GM21526 (cell line): ENCODE data around the gene DGAT2.
"Not testable (repeated sequence)": the region's sequence is repeated elsewhere in the genome, so short reads cannot be mapped to it uniquely, and the experiment has no call there.

Experiments used
- ATAC-seq: cut with Tn5 transposase; IDR thresholded peaks from one replicate; pipeline ENCODE4 v1.9.1; 2021; ENCODE audit warnings: moderate library complexity; ENCODE audit not compliant: unreplicated experiment, low FRiP score

Gene DGAT2, protein sequence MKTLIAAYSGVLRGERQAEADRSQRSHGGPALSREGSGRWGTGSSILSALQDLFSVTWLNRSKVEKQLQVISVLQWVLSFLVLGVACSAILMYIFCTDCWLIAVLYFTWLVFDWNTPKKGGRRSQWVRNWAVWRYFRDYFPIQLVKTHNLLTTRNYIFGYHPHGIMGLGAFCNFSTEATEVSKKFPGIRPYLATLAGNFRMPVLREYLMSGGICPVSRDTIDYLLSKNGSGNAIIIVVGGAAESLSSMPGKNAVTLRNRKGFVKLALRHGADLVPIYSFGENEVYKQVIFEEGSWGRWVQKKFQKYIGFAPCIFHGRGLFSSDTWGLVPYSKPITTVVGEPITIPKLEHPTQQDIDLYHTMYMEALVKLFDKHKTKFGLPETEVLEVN

DNA sequence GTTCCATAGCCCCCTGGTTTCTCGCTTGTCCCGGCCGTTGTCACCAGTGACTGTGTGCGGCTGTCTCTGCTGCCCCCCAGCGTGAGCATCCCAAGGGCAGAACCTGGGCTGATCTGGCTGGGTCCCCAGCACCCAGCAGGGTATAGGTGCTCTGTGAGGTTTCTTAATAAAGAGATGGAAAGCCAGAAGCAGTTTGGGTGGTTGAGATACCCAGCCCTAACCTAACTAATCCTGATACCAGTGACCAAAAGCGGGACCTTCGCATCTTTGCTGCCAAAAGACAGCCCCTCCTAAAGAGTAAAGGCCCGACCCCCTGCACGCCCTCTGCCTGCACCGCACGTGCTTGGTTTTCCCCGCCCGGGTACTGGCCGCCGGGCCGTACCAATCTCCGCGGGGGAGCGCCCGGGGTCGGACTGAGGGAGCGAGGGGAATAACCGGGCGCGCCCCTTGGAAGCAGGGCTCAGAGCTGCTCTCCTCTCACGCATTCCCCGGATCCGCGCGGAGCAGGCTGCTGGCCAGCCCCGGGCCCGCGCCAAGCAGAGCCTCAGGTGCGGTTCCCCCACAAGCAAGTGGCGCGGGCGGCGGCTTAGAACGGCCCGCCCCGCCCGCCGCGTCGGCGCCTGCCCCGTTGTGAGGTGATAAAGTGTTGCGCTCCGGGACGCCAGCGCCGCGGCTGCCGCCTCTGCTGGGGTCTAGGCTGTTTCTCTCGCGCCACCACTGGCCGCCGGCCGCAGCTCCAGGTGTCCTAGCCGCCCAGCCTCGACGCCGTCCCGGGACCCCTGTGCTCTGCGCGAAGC is at the start of gene DGAT2:
Gene DGAT2 (plus strand): TSS at position 667 of the 797 bp plus-strand sequence. CDS start 214 bp downstream, outside the sequence.
- peak; percentile 59 for ATAC-seq

DNA sequence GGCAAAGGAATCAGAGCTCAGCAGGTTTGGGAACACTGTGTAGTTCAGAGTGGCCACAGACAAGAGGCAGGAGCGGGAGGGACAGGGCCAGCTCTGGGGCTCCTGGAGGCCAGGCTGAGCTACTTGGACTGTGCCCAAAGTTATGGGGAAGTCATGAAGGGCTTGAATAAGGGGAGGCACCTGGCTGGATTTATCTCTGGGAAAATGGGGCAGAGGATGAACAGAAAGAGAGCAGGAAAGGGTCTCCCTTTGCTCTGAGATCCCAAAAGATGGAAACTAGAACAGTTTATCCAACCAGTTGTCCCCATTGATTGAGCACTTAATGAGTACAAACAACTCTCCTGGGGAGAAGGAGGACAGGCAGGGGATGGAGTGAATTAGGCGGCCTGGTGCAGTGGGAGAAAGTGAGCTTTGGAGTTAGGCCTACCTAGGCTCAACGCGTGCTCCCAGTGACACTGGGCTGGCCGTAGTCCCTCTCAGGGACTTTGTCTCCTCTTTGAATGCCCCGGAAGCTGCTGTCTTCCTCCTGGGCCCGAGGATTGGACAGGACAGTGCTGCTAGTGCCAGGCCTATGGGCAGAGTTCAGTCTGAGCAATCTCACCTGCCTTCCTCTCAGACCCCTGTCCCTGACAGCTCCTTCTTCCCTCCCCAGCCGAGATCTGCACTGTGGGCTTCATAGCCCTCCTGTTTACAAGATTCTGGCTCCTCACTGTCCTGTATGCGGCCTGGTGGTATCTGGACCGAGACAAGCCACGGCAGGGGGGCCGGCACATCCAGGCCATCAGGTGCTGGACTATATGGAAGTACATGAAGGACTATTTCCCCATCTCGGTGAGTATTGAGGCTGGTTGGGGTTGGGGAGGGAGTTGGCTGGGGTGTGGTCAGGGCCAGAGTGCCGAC is 49.0 kb upstream of the DGAT2 start:
- ATAC-seq = no peak

DNA sequence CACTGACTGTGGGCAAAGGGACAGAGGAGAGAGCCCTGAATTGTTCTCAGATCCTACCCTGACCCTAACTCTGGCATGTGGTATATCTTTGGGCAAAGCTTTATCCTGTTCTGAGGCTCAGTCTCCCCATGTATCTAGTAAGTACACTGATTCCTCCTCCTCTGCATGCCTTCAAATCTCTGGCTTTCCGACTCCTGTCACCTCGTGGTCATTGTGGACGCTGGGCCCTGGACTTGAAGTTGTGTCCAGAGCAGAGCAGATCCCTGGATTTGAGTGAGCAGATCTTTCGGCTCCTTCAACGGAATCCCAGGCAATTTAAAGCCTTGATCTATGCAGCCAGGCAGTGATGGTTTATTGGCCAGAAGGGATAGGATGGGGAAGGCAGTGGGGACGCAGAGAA is 47.9 kb upstream of the DGAT2 start:
- no peak for ATAC-seq

DNA sequence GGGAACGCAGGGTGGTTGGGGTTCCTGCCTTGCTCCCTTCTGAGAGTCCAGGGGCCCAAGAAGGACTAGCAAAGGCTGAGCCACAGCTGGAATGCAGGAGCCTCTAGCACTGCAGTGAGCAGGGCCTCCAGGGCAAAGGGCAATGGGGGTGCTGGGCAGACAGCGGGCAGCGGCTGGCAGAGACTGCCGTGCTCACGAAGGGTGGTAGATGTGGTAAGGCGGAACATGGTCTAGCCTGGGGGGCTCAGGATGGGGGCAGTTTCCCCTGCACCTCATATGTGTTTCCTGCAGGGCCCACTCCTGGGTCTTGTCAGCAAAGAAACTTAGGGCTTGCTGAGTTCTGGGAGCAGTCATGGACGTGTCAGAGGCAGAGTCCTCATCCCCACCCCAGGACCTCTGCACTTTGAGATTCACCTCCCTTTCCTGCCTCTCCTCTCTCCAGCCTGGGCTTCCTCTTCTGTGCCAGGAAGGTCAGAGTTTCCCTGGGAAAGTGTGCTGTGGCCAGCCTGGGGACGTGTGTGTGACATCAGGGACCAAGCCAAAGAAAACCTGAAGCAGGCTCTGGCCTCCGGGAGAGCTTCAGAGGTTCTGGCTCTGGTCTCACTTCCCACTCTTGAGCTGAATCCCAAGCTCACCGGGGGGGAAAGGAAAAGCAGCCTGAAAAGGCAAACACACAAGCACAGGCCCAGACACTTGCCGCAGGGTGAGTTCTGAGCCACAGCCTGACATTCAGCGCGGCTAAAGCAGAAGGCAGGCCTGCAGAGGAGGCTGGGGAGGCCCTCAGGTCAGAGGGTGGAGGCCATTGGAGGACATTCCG is 46.5 kb upstream of the DGAT2 start:
- no peak for ATAC-seq

DNA sequence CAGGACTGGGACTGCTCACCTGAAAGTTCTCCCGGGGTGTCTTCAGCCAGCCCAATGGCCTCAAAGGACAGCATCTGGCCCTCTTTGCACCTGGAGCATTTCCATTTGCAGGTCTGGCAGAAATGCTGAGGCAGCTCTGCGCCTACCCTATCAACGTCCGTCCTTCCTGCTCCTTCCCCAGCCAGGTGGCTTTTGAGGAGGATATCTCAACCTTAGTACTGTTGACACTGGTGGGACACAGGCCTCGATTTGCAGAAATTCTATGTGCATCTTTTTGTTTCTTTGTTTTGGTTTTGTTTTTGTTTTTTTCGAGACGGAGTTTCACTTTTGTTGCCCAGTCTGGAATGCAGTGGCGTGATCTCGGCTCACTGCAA is 45.9 kb upstream of the DGAT2 start:
- no peak for ATAC-seq

DNA sequence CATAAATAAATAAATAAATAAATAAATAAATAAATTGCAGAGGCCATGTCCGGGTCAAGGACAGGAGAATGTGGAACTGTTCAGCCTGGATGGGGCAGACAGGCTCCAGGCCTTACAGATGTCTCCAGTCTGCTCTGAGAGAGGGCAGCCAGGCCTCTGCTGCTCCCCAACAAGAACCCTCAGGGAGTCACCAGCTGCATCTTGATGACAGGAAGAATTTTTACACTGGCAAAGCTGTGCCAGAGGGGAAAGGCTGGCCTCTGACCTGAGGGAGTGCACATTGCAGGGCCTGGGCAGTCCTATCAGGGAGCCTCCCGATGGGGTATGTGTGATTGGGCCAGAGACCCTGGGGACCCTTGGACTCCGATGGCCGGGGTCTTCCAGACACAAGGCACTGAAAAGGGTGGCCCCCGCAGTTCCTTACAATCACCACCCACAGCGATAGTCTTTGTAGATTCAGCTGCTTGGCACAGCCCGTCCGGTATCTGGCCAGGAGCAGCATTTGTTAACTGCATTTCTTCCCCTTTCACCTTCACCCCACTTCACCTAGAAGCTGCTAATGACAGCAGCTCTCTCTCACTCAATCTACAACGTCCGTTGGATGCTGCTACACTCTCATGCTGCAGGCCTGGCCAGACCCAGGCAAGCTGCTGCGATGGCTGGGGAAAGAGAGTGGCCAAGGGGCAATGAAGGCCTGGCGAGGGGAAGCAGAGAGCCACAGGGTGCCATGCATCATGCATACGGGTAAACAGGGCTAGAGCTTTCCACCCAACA is 42.8 kb upstream of the DGAT2 start:
- no peak for ATAC-seq

DNA sequence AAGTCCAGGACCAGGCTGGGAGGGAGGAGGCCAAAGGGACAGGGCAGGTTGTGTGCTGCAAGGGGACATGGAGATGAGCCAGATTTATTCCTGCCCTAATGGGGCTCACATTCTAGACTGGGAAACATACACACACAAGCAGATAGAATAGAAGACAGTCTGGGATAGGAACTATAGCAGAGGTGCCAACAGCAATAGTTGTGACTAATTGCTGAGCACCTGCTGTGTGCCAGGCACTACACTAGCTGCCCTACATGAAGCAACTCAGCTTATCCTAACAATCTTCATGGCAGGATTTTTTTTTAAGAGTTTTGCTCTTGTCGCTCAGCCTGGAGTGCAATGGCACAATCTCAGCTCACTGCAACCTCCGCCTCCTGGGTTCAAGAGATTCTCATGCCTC is 39.6 kb upstream of the DGAT2 start:
- ATAC-seq = no peak

DNA sequence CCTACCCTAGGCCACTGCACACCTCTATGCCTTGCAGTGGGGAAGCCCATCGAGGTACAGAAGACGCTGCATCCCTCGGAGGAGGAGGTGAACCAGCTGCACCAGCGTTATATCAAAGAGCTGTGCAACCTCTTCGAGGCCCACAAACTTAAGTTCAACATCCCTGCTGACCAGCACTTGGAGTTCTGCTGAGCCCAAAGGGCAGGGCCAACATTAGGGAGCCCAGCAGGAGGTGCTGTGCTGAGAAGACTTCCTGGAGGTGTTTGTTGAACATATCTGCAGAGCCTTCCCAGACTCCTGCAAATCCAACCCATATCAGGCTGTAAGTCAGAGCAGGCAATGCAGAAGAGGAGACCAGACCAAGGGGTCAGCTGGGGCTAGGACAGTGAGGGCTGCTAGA is 37.5 kb upstream of the DGAT2 start:
- ATAC-seq = no peak

DNA sequence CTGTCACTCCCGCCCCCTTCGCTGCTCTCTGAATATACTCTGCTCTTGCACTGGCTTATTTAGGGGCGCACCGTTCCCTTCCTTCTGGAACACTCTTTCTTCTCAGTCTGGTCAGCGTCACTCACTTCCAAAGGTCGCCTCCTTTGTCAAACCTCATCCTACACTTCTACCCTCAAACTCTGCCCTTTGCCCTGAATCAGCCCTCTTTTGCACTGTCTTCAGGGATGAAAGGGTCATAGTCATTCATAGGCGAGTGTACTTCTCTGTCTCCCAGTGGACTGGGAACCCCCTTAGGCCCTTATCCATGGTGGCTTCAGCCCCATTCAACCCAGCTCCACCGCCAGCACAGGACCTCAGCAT is 35.5 kb upstream of the DGAT2 start:
- ATAC-seq = no peak

DNA sequence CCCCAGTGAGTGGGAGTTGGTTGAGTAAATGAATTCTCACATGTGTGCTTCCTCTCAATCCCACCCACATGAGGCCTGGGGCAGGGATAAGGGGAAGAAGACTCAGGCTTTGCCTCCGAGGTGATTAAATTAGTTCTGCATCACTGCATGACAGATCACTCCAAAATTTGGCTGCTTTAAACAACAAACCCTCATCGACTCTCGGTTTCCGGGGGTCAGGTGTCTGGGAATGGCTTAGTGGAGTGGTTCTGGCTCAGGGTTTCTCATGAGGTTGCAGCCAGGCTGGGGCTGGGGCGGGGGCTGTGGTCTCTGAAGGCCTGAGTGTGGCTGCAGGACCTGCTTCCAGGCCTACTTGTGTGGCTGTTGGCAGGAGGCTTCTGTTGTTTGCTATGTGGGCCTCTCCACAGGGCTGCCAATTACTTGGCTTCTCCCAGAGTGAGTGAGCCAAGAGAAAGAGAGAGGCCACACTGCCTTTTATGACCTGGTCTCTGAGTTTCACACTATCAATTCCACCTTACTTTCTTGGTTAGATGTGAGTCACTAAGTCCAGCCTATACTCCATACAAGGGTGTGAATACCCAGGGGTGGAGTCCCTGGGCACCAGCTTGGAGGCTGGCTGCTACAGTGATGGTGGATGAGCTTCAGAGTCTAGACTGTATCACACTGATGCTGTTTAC is 35.0 kb upstream of the DGAT2 start:
- ATAC-seq = no peak

DNA sequence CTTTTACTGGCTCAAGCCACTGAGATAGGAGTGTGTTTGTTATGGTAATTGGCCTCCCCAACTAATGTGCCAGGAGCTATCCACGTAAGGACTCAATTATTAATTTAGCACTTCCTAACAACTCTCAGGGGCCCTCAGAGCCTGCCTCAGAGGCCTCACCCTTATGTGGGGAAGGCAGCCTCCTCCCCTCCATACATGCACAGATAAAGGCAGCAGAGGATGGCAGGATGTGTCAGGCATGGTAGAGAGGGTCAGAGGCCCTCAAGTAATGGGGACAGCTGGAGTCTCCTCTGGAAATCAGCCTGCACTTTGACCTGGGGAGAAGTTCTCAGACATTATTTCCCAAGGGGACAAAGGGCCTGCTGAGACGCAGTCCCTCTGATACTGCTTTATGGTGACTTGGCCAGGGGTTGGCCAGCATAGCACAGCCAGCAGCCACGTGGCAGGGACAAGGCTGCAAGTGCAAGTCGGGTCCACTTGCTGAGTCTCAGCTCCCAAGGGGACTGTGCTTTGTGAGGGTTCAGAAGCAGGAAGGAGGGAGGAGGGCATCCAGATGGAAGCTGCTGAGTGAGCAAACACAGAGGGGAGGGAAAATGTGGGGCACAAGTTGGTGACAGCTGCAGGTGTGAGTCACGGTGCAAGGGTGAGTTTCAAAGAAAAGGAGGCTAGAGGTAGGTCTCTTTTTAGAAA is 33.9 kb upstream of the DGAT2 start:
- ATAC-seq = no peak

DNA sequence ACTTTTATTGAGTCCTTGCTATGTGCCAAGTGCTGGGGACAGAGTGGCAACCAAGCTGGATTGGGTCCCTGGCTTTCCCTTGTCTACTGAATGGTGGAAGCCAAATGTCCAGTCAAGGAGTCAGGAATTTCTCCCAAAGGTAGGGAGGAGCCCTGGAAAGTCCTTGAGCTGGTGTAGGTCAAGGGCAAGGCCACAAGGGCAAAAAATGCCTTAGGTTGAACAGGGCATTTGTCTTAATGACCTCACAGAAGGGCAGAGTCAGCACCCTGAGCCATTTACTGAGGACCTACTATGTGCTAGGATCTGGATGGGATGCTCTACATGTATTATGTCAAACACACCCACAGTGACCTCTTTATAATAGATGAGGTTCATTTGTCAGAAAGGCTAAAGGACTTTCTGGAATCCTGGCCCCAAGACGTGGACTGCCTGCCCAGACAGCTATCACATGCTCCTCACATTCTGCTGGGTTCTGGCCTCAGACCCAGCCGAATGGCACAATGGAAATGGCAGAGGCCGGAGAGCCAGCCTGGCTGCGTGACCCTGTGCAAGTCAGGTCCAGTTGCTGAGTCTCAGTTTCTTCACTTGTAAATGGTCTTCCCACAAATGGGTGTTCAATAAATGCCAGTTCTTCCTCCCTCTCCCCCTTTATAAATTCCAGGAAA is 33.3 kb upstream of the DGAT2 start:
- no peak for ATAC-seq

DNA sequence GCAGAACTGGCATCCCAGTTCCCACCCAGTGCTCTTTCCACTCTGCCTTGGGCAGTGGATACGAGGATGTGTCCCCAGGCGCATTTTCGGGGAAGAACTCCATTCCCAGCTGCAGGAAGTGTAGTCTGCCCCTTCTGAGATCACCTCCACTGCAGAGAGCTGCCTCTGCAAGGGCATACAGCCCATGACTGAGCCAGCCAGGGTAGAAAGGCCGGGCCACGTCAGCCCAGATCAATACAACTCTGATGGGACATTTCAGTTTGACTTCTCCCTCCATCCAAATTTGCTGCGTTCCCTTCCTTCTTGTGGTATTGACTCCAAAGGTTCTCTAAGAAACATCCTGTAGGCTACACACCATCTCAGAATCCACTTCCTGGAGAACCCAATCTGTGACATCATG is 31.3 kb upstream of the DGAT2 start:
- no peak for ATAC-seq

DNA sequence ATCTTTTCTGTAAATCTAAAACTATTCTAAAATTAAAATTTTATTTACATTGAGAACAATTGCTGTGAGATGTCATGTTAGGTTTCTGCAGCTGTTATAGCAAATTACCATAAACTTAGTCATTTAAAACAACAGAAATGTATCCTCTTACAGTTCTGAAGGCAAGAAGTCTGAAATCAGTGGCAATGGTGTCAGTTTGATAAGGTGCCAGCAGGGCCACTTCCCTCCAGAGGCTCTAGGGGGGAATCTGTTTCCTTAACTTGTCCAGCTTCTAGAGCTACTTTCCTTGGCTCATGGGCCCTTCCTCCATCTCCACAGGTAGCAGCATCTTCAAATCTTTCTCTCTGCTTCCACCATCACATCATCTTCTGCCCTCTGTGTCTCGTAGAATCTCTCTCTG is 27.9 kb upstream of the DGAT2 start:
- no peak for ATAC-seq

DNA sequence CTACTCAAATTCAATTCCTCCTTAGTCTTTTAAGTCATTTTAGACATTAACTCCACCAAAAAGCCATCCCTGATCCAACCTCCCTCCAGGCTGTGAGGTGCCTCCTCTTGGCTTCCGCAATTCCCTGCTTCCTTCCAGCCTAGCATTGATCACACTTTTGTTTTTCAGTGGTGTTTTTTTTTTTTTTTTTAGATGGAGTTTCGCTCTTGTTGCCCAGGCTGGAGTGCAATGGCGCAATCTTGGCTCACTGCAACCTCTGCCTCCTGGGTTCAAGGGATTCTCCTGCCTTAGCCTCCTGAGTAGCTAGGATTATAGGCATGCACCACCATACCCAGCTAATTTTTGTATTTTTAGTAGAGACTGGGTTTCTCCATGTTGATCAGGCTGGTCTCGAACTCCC is 25.4 kb upstream of the DGAT2 start:
- not testable (repeated sequence) for ATAC-seq

DNA sequence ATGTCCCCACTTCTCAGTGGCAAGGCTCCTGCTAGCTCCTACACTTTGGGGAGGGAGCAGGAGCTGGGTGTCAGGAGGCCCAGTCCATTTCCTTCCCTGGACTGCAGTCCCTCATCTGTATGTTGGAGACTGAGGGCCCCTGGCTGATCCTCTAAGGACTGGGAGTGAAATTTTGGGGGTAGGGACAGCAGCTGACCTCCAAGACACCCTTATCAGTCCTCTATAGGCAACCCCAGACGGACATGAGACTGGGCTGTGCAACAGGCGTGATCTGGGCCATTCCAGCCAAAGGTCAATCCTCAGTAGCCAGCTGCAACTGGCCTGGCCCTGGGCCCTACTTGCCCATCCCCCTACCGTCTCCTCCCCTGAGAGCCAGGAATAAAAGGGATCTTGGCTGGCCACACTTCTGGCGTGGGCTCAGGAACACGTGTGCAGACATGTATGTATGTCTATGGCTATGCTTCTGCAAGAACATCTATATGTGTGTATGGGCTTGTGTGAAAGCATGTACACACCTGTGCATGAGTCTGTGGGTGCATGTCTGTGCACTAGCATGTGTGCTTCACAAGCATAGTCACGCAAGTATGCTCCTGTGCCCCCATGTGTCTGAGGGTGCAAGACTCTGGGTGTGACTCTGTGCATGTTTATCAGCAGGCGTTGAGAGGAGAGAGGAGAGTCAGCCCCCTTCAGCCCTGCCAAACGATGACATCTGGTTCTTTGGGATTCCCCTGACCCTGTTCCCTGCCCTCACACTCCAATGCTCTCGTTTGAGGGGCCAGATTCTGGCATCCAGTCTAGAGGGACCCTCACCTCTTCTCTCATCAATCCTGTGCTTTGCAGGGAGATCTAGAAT is 24.6 kb upstream of the DGAT2 start:
- ATAC-seq = no peak

DNA sequence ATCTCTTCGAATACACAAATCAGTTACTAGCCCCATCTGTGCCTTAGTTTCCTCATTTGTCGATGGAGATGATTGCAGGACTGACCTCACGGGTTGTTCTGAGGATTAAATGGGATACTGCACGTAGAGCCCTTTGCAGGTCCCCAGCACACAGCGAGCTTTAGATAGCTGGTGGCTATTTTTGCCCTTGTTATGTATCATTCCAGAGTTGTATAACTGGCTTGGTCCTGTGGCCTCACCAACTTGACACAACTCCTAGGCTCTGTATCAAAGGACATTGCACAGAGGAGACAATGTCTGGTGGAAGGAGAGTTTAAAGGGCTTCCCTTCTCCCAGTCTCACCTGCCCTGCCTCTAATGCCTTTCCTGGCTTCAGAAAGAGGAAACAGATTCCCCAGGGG is 22.8 kb upstream of the DGAT2 start:
- no peak for ATAC-seq
